Transverse colon (tissue), 4 donors: ENCODE measurements around the gene SYCE1. TPM values are rescaled to one million over a fixed set of nuclear protein-coding genes. Genes with fewer than 3 reads are reported as not detected.

Experiments
- DNase-seq: peaks from one replicate; pipeline ENCODE4 v3.0.0-alpha.2; 2019
- H3K27ac ChIP-seq, 4 donors: fragments of 200-600 bp; sonication (generic); 2 replicates each; pipeline ENCODE4 v1.5.1; 2016 to 2018; ENCODE audit warnings: inconsistent platforms in 4 of 4
- H3K27me3 ChIP-seq: fragments of 200-600 bp; sonication (generic); 2 replicates; pipeline ENCODE4 v1.5.1; 2017; ENCODE audit warnings: inconsistent platforms
- H3K36me3 ChIP-seq, 4 donors: fragments of 200-600 bp; sonication (generic); 2 replicates each; pipeline ENCODE4 v1.5.1; 2017 to 2019; ENCODE audit warnings: inconsistent platforms in 4 of 4
- H3K4me1 ChIP-seq, 4 donors: fragments of 200-600 bp; sonication (generic); 2 replicates each; pipeline ENCODE4 v1.5.1; 2017 to 2020; ENCODE audit warnings: inconsistent platforms in 4 of 4
- H3K4me3 ChIP-seq, 4 donors: fragments of 200-600 bp; sonication (generic); 1 replicate in 1 of 4; 2 replicates in 3 of 4; pipeline versions ENCODE4 v1.5.1 to v1.6.1; 2017 to 2019; ENCODE audit warnings: inconsistent platforms in 4 of 4
- H3K9me3 ChIP-seq, 2 donors: fragments of 200-600 bp; sonication (generic); 2 replicates each; pipeline ENCODE4 v1.5.1; 2017 to 2019; ENCODE audit warnings: inconsistent platforms in 2 of 2
- EP300 ChIP-seq: sonication (generic); formaldehyde crosslinking; IDR thresholded peaks from one replicate; pipeline ENCODE4 v1.6.1; 2017; ENCODE audit warnings: antibody characterized with exemption, low read depth
- POLR2A ChIP-seq: fragments of 450-650 bp; IDR thresholded peaks from one replicate; pipeline ENCODE4 v1.6.1; 2016; ENCODE audit warnings: antibody characterized with exemption, mild to moderate bottlenecking, moderate library complexity
- POLR2AphosphoS5 ChIP-seq, 3 donors: sonication (generic); formaldehyde crosslinking; IDR thresholded peaks; one replicate each; pipeline ENCODE4 v1.6.1; 2016; ENCODE audit warnings: antibody characterized with exemption in 3 of 3
- WGBS, 2 donors: methylation state at CpG; one replicate each; pipeline ENCODE4 v1.1.5; 2018; ENCODE audit warnings: low coverage in 1 of 2; 5-methylcytosine and 5-hydroxymethylcytosine counted together
- in situ Hi-C, 4 donors: fragments of 200-750 bp; cut with MboI; loops; one replicate each; pipeline versions ENCODE4 v1.15.0 to v1.15.1; 2017; ENCODE audit warnings: low sequenced_read_pairs in 3 of 4, low pct_ligation_motif_present in 1 of 4, low pct_unique_long_range_greater_than_20kb in 1 of 4
- intact Hi-C: fragments of 100-400 bp; cut with DNase I; formaldehyde crosslinking; loops from one replicate; pipeline ENCODE4 v1.15.1; 2023; ENCODE audit warnings: low total_unique reads
- total RNA-seq, 4 donors: library from RNA; depleted of rRNA; stranded (reverse); fragments of >200 nt; gene quantifications; one replicate each; pipeline ENCODE4 v1.1.0, GENCODE V29; 2016
- TF ChIP-seq, protein P1 (sequence below), 5 experiments: fragments of 200-600 bp in 3 of 5; fragments of 450-650 bp in 2 of 5; sonication (generic) in 3 of 5; IDR thresholded peaks; 1 replicate in 2 of 5; 2 replicates in 3 of 5; pipeline ENCODE4 v1.5.1; 2016 to 2017; ENCODE audit warnings: antibody characterized with exemption in 5 of 5, inconsistent platforms in 3 of 5, mild to moderate bottlenecking in 2 of 5, moderate library complexity in 1 of 5

Gene SYCE1, protein sequence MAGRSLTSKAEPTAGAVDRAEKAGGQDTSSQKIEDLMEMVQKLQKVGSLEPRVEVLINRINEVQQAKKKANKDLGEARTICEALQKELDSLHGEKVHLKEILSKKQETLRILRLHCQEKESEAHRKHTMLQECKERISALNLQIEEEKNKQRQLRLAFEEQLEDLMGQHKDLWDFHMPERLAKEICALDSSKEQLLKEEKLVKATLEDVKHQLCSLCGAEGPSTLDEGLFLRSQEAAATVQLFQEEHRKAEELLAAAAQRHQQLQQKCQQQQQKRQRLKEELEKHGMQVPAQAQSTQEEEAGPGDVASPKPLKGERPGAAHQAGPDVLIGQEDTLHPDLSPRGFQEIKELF
- 1 to 10 TPM in 1 of 4 donors, not detected in 3; 2.3 TPM for total RNA-seq

- Histone ChIP-seq H3K36me3 (no peaks in the 10 kb centered on the region), H3K4me1 (no peaks in the 10 kb centered on the region), H3K27ac (peak within 1 kb of the TSS in 1 of 4 donors; percentile 66), H3K9me3 (no peaks in the 10 kb centered on the region), H3K4me3 (peak within 1 kb of the TSS in 1 of 4 donors; percentile 7), H3K27me3 (peaks cover 10% of the 10 kb centered on the region)
- intact Hi-C loops = no loop called here
- WGBS, 2 donors = 86% methylated on average over 75 of the region's 77 CpGs; no CpG with 5 or more reads in 1 of the 2 donors
- DNase-seq = no peak
- TF ChIP-seq POLR2AphosphoS5 (IDR thresholded peaks at IDR 0.05) (no peak), POLR2A (no peak), EP300 (no peak)
- TF ChIP-seq, protein P1, sequence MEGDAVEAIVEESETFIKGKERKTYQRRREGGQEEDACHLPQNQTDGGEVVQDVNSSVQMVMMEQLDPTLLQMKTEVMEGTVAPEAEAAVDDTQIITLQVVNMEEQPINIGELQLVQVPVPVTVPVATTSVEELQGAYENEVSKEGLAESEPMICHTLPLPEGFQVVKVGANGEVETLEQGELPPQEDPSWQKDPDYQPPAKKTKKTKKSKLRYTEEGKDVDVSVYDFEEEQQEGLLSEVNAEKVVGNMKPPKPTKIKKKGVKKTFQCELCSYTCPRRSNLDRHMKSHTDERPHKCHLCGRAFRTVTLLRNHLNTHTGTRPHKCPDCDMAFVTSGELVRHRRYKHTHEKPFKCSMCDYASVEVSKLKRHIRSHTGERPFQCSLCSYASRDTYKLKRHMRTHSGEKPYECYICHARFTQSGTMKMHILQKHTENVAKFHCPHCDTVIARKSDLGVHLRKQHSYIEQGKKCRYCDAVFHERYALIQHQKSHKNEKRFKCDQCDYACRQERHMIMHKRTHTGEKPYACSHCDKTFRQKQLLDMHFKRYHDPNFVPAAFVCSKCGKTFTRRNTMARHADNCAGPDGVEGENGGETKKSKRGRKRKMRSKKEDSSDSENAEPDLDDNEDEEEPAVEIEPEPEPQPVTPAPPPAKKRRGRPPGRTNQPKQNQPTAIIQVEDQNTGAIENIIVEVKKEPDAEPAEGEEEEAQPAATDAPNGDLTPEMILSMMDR (IDR thresholded peaks at IDR 0.05) = no peak
- in situ Hi-C loops = no loop called here
These were observed at the start of gene SYCE1 for GRCh38 chr10:133565441-133566294. SYCE1 (minus strand) TSS chr10:133565583; CDS start chr10:133565529, 54 bp downstream.

- in situ Hi-C loops = no loop called here
- H3K9me3 ChIP-seq = no peaks in the 10 kb centered on the region
- intact Hi-C loops = no loop called here
- H3K27me3 ChIP-seq = peaks cover 11% of the 10 kb centered on the region
- peak; percentile 27 for DNase-seq
- no peaks in the 10 kb centered on the region for H3K4me1 ChIP-seq
- WGBS, 2 donors = 62 to 73% methylated on average over 10 of the region's 10 CpGs
- no peaks in the 10 kb centered on the region for H3K36me3 ChIP-seq
- H3K27ac ChIP-seq = no peak overlapping the region
- TF ChIP-seq POLR2AphosphoS5 (IDR thresholded peaks at IDR 0.05) = peak in 2 of 3 donors; percentile 20 to 45
- no peak for TF ChIP-seq EP300
- no peak for TF ChIP-seq POLR2A
- no peak overlapping the region for H3K4me3 ChIP-seq
These were observed 49.6 kb upstream of the SYCE1 start for GRCh38 chr10:133614830-133615580.

- intact Hi-C loops = no loop called here
- no peak for DNase-seq
- Histone ChIP-seq H3K36me3 (no peaks in the 10 kb centered on the region), H3K27ac (no peak overlapping the region), H3K4me1 (peaks cover 0 to 3% (median 0%) of the 10 kb centered on the region in 4 donors), H3K27me3 (peaks cover 11% of the 10 kb centered on the region), H3K4me3 (no peak overlapping the region), H3K9me3 (no peaks in the 10 kb centered on the region)
- WGBS, 2 donors = 78 to 79% methylated on average over 6 of the region's 6 CpGs
- no peak for TF ChIP-seq POLR2A
- TF ChIP-seq, protein P1 (IDR thresholded peaks at IDR 0.05) = no peak
- in situ Hi-C loops = no loop called here
These were observed 48.3 kb upstream of the SYCE1 start for GRCh38 chr10:133613699-133614098.

GRCh38 chr10:133611079-133611478 lies 45.7 kb upstream of the SYCE1 start:
- no peak for TF ChIP-seq POLR2A
- TF ChIP-seq, protein P1 (IDR thresholded peaks at IDR 0.05) = no peak
- TF ChIP-seq EP300 = no peak
- no peak for TF ChIP-seq POLR2AphosphoS5 (IDR thresholded peaks at IDR 0.05)
- DNase-seq = no peak
- in situ Hi-C loops (no loop called here), intact Hi-C loops (no loop called here)
- H3K27me3 ChIP-seq = peaks cover 11% of the 10 kb centered on the region
- H3K4me3 ChIP-seq = no peak overlapping the region
- no peaks in the 10 kb centered on the region for H3K36me3 ChIP-seq
- 30 to 66% methylated on average over 2 to 4 of the region's 4 CpGs for WGBS, 2 donors
- H3K27ac ChIP-seq = no peak overlapping the region
- H3K9me3 ChIP-seq = no peaks in the 10 kb centered on the region
- H3K4me1 ChIP-seq = peaks cover 0 to 3% (median 0%) of the 10 kb centered on the region in 4 donors
